Trophoblast cell (in vitro differentiated cells and primary cell): Measurements from ENCODE around the gene OR52N2.

Source experiments
- DNase-seq, 2 donors: peaks; one replicate each; pipeline ENCODE4 v3.0.0-alpha.2; 2016
- H2AFZ ChIP-seq: 2 replicates; pipeline ENCODE4 v1.6.1; 2013; ENCODE audit warnings: low read length, moderate library complexity, mild to moderate bottlenecking; ENCODE audit not compliant: insufficient read depth, poor library complexity
- H2AK5ac ChIP-seq: 2 replicates; pipeline ENCODE4 v1.6.1; 2013; ENCODE audit warnings: mild to moderate bottlenecking, low read length
- H2BK120ac ChIP-seq: 2 replicates; pipeline ENCODE4 v1.6.1; 2013; ENCODE audit warnings: low read length, mild to moderate bottlenecking, moderate library complexity; ENCODE audit not compliant: insufficient read depth, poor library complexity
- H2BK12ac ChIP-seq: 2 replicates; pipeline ENCODE4 v1.6.1; 2013; ENCODE audit warnings: mild to moderate bottlenecking, low read length, moderate library complexity
- H2BK5ac ChIP-seq: 2 replicates; pipeline ENCODE4 v1.6.1; 2013; ENCODE audit warnings: low read length, low read depth, moderate library complexity, mild to moderate bottlenecking; ENCODE audit not compliant: poor library complexity
- H3K14ac ChIP-seq: 2 replicates; pipeline ENCODE4 v1.6.1; 2013; ENCODE audit warnings: mild to moderate bottlenecking, low read length
- H3K18ac ChIP-seq: 2 replicates; pipeline ENCODE4 v1.6.1; 2013; ENCODE audit warnings: mild to moderate bottlenecking, low read length
- H3K23ac ChIP-seq: 2 replicates; pipeline ENCODE4 v1.6.1; 2013; ENCODE audit warnings: low read length
- H3K27ac ChIP-seq: 2 replicates; pipeline ENCODE4 v1.5.1; 2013; ENCODE audit warnings: low read depth, mild to moderate bottlenecking, inconsistent platforms, low read length, moderate library complexity
- H3K27me3 ChIP-seq: 2 replicates; pipeline ENCODE4 v1.6.1; 2013; ENCODE audit warnings: inconsistent platforms, mild to moderate bottlenecking, low read length, moderate library complexity; ENCODE audit not compliant: insufficient read depth
- H3K36me3 ChIP-seq, 2 experiments: 1 replicate in 1 of 2; 2 replicates in 1 of 2; pipeline ENCODE4 v1.6.1; 2013; ENCODE audit warnings: low read length in 2 of 2, mild to moderate bottlenecking in 2 of 2, moderate library complexity in 1 of 2; ENCODE audit not compliant: insufficient read depth in 2 of 2, control insufficient read depth in 1 of 2
- H3K4ac ChIP-seq: 2 replicates; pipeline ENCODE4 v1.6.1; 2013; ENCODE audit warnings: low read depth, mild to moderate bottlenecking, low read length, moderate library complexity
- H3K4me1 ChIP-seq, 2 experiments: 1 replicate in 1 of 2; 2 replicates in 1 of 2; pipeline ENCODE4 v1.6.1; 2013; ENCODE audit warnings: low read length in 2 of 2, mild to moderate bottlenecking in 2 of 2, moderate library complexity in 1 of 2; ENCODE audit not compliant: insufficient read depth in 2 of 2, control insufficient read depth in 1 of 2
- H3K4me2 ChIP-seq: 2 replicates; pipeline ENCODE4 v1.6.1; 2013; ENCODE audit warnings: inconsistent platforms, mild to moderate bottlenecking, low read length, moderate library complexity
- H3K4me3 ChIP-seq: 2 replicates; pipeline ENCODE4 v1.5.1; 2013; ENCODE audit warnings: mild to moderate bottlenecking, low read depth, low read length, inconsistent platforms
- H3K79me1 ChIP-seq: one replicate; pipeline ENCODE4 v1.6.1; 2013; ENCODE audit warnings: low read length
- H3K79me2 ChIP-seq: 2 replicates; pipeline ENCODE4 v1.6.1; 2013; ENCODE audit warnings: low read length, mild to moderate bottlenecking; ENCODE audit not compliant: control insufficient read depth, insufficient read depth, poor library complexity
- H3K9ac ChIP-seq: 2 replicates; pipeline ENCODE4 v1.6.1; 2013; ENCODE audit warnings: mild to moderate bottlenecking, low read length
- H3K9me3 ChIP-seq: 2 replicates; pipeline ENCODE4 v1.6.1; 2013; ENCODE audit warnings: low read depth, mild to moderate bottlenecking, control low read depth, inconsistent platforms, low read length; ENCODE audit not compliant: insufficient read depth
- H4K12ac ChIP-seq: 2 replicates; pipeline ENCODE4 v1.6.1; 2013; ENCODE audit warnings: low read depth, mild to moderate bottlenecking, low read length, moderate library complexity
- H4K8ac ChIP-seq: 2 replicates; pipeline ENCODE4 v1.6.1; 2013; ENCODE audit warnings: low read depth, mild to moderate bottlenecking, low read length, moderate library complexity
- H4K91ac ChIP-seq: one replicate; pipeline ENCODE4 v1.6.1; 2013; ENCODE audit warnings: low read depth, mild to moderate bottlenecking, low read length, moderate library complexity
- whole genome bisulfite sequencing: extraction: QIAGEN DNeasy Blood & Tissue Kit; methylation state at CpG from one replicate; pipeline ENCODE4 v1.1.7; 2013; ENCODE audit warnings: missing lambda C conversion rate; ENCODE audit not compliant: insufficient read length, insufficient coverage; ENCODE audit errors: extremely low coverage; 5-methylcytosine and 5-hydroxymethylcytosine counted together

OR52N2 gene

GRCh38 chr11:5833446-5833845 lies 24.7 kb downstream of the OR52N2 start:
- Histone ChIP-seq H2AK5ac (no peak overlapping the region), H3K9me3 (no peaks in the 10 kb centered on the region), H3K4me2 (no peak overlapping the region), H3K79me1 (peaks cover 5% of the 10 kb centered on the region), H2AFZ (no peak overlapping the region), H2BK5ac (no peak overlapping the region), H3K9ac (no peak overlapping the region), H3K18ac (no peak overlapping the region), H4K91ac (no peak overlapping the region), H3K4me1 (peaks cover 6 to 10% of the 10 kb centered on the region in 2 experiments), H3K79me2 (no peaks in the 10 kb centered on the region), H3K27me3 (no peaks in the 10 kb centered on the region), H3K27ac (no peak overlapping the region), H3K14ac (no peak overlapping the region), H2BK12ac (no peak overlapping the region), H3K4ac (no peak overlapping the region), H3K36me3 (no peaks in the 10 kb centered on the region), H4K12ac (no peak overlapping the region), H3K23ac (no peak overlapping the region), H2BK120ac (no peak overlapping the region), H3K4me3 (no peak overlapping the region), H4K8ac (no peak overlapping the region)
- DNase-seq = peak in 1 of 2 donors; percentile 61
- no CpG with 5 or more reads among the region's 2 CpGs for WGBS

- H3K4me3 ChIP-seq = no peak overlapping the region
- H2AK5ac ChIP-seq = no peak overlapping the region
- no peak overlapping the region for H4K91ac ChIP-seq
- H3K18ac ChIP-seq = no peak overlapping the region
- H3K4me2 ChIP-seq = no peak overlapping the region
- whole genome bisulfite sequencing = no CpG with 5 or more reads among the region's 2 CpGs
- no peak overlapping the region for H3K27ac ChIP-seq
- no peak overlapping the region for H4K12ac ChIP-seq
- no peaks in the 10 kb centered on the region for H3K9me3 ChIP-seq
- no peak overlapping the region for H2BK120ac ChIP-seq
- no peak overlapping the region for H2AFZ ChIP-seq
- H3K4ac ChIP-seq = no peak overlapping the region
- no peak overlapping the region for H2BK12ac ChIP-seq
- H3K23ac ChIP-seq = no peak overlapping the region
- DNase-seq = no peak
- H3K27me3 ChIP-seq = no peaks in the 10 kb centered on the region
- no peaks in the 10 kb centered on the region for H3K79me1 ChIP-seq
- H3K9ac ChIP-seq = no peak overlapping the region
- H3K79me2 ChIP-seq = no peaks in the 10 kb centered on the region
- H3K36me3 ChIP-seq = no peaks in the 10 kb centered on the region
- no peak overlapping the region for H2BK5ac ChIP-seq
- no peaks in the 10 kb centered on the region for H3K4me1 ChIP-seq
- no peak overlapping the region for H4K8ac ChIP-seq
- no peak overlapping the region for H3K14ac ChIP-seq
Measured at GRCh38 chr11:5837695-5838094, 29.0 kb downstream of the OR52N2 start.

GRCh38 chr11:5841797-5842196 lies 33.1 kb downstream of the OR52N2 start, which contains the start of gene OR52E6:
Gene OR52E6, minus strand, starts transcription at chr11:5841897. Its CDS starts 0 bp downstream, at chr11:5841897.
- peak within 1 kb of the TSS; percentile 40 for H3K9ac ChIP-seq
- H3K23ac ChIP-seq = no peak within 1 kb of the TSS
- no peaks in the 10 kb centered on the region for H3K79me2 ChIP-seq
- H3K27me3 ChIP-seq = no peaks in the 10 kb centered on the region
- H3K18ac ChIP-seq = no peak within 1 kb of the TSS
- no peak within 1 kb of the TSS for H2BK12ac ChIP-seq
- no peak within 1 kb of the TSS for H2AFZ ChIP-seq
- H4K91ac ChIP-seq = no peak within 1 kb of the TSS
- DNase-seq = no peak
- no peak within 1 kb of the TSS for H2BK5ac ChIP-seq
- H2AK5ac ChIP-seq = no peak within 1 kb of the TSS
- no peaks in the 10 kb centered on the region for H3K4me1 ChIP-seq
- H3K9me3 ChIP-seq = no peaks in the 10 kb centered on the region
- no peak within 1 kb of the TSS for H4K12ac ChIP-seq
- no peak within 1 kb of the TSS for H3K4me3 ChIP-seq
- H4K8ac ChIP-seq = no peak within 1 kb of the TSS
- H2BK120ac ChIP-seq = no peak within 1 kb of the TSS
- no peaks in the 10 kb centered on the region for H3K36me3 ChIP-seq
- no peak within 1 kb of the TSS for H3K14ac ChIP-seq
- H3K79me1 ChIP-seq = no peaks in the 10 kb centered on the region
- H3K27ac ChIP-seq = no peak within 1 kb of the TSS
- no CpG with 5 or more reads among the region's 1 CpG for WGBS
- H3K4me2 ChIP-seq = no peak within 1 kb of the TSS
- no peak within 1 kb of the TSS for H3K4ac ChIP-seq

GRCh38 chr11:5846701-5847100 lies 38.0 kb downstream of the OR52N2 start:
- H2BK120ac ChIP-seq = no peak overlapping the region
- no peak overlapping the region for H3K23ac ChIP-seq
- no peaks in the 10 kb centered on the region for H3K79me2 ChIP-seq
- no peak for DNase-seq
- H3K14ac ChIP-seq = no peak overlapping the region
- no peaks in the 10 kb centered on the region for H3K27me3 ChIP-seq
- H4K12ac ChIP-seq = no peak overlapping the region
- WGBS = no CpG with 5 or more reads among the region's 1 CpG
- no peaks in the 10 kb centered on the region for H3K36me3 ChIP-seq
- H3K79me1 ChIP-seq = no peaks in the 10 kb centered on the region
- no peak overlapping the region for H2BK12ac ChIP-seq
- H3K27ac ChIP-seq = no peak overlapping the region
- no peak overlapping the region for H2BK5ac ChIP-seq
- no peak overlapping the region for H3K4me3 ChIP-seq
- H3K4me1 ChIP-seq = no peaks in the 10 kb centered on the region
- H2AFZ ChIP-seq = no peak overlapping the region
- no peak overlapping the region for H4K8ac ChIP-seq
- H3K9ac ChIP-seq = no peak overlapping the region
- H3K9me3 ChIP-seq = no peaks in the 10 kb centered on the region
- H2AK5ac ChIP-seq = no peak overlapping the region
- H3K4me2 ChIP-seq = no peak overlapping the region
- H3K4ac ChIP-seq = no peak overlapping the region
- H3K18ac ChIP-seq = no peak overlapping the region
- H4K91ac ChIP-seq = no peak overlapping the region
